Fibroblast of skin of abdomen (primary cell): ENCODE measurements around the gene ATP23. TPM values are rescaled to one million over a fixed set of nuclear protein-coding genes. Genes with fewer than 3 reads are reported as not detected.

Source experiments
- DNase-seq: peaks from one replicate; pipeline ENCODE4 v3.0.0-alpha.2; 2013
- polyA plus RNA-seq, 2 experiments: library from polyadenylated mRNA; unstranded; fragments of 120-200 nt; gene quantifications; one replicate each; pipeline ENCODE4 v1.2.1, GENCODE V29; 2013; ENCODE audit not compliant: insufficient read length in 2 of 2

Gene ATP23
- 8.5 TPM for polyA plus RNA-seq (2013, experiment 1 of 2; ENCODE audit: insufficient read length)
- polyA plus RNA-seq (2013, experiment 2 of 2; ENCODE audit: insufficient read length), result 8.5 TPM

- DNase-seq, result peak; percentile 84
These were observed at the start of gene ATP23 for GRCh38 chr12:57941165-57941894. Gene ATP23, plus strand, starts transcription at chr12:57941567. Its CDS starts 135 bp downstream, at chr12:57941702.

GRCh38 chr12:57892232-57892972 is 49.0 kb upstream of the ATP23 start:
- no peak for DNase-seq

GRCh38 chr12:57893431-57894353 is 47.7 kb upstream of the ATP23 start:
- peak; percentile 97 for DNase-seq

- DNase-seq, result no peak
These were observed 46.7 kb upstream of the ATP23 start for GRCh38 chr12:57894399-57895292.

- DNase-seq, result peak; percentile 30
These were observed 45.8 kb upstream of the ATP23 start for GRCh38 chr12:57895389-57896114.

- peak; percentile 47 for DNase-seq
These were observed 45.3 kb upstream of the ATP23 start for GRCh38 chr12:57896115-57896433.

- peak; percentile 82 for DNase-seq
These were observed 44.7 kb upstream of the ATP23 start for GRCh38 chr12:57896434-57897201.

GRCh38 chr12:57897286-57897974 is 43.9 kb upstream of the ATP23 start:
- no peak for DNase-seq

- no peak for DNase-seq
These were observed 42.9 kb upstream of the ATP23 start for GRCh38 chr12:57898308-57898970.

GRCh38 chr12:57899010-57899662 is 42.2 kb upstream of the ATP23 start:
- DNase-seq, result peak; percentile 65

GRCh38 chr12:57902478-57902969 is 38.8 kb upstream of the ATP23 start:
- DNase-seq, result no peak

- no peak for DNase-seq
These were observed 36.9 kb upstream of the ATP23 start for GRCh38 chr12:57904426-57904825.

GRCh38 chr12:57904848-57905811 is 36.2 kb upstream of the ATP23 start:
- DNase-seq, result peak; percentile 85

- DNase-seq, result no peak
These were observed 35.4 kb upstream of the ATP23 start for GRCh38 chr12:57905812-57906475.

- no peak for DNase-seq
These were observed 34.5 kb upstream of the ATP23 start for GRCh38 chr12:57906821-57907220.

- no peak for DNase-seq
These were observed 34.1 kb upstream of the ATP23 start for GRCh38 chr12:57907281-57907680.
